Stomach smooth muscle (tissue), 2 donors: ENCODE measurements around the gene LIPH.
"Not testable (repeated sequence)": the region's sequence is repeated elsewhere in the genome, so short reads cannot be mapped to it uniquely, and the experiment has no call there.

Source experiments
- H3K27ac ChIP-seq: one replicate; pipeline ENCODE4 v1.7.0; 2013; ENCODE audit warnings: mild to moderate bottlenecking, low read length, inconsistent platforms
- H3K27me3 ChIP-seq, 2 donors: one replicate each; pipeline ENCODE4 v1.7.0; 2013; ENCODE audit warnings: low read length in 2 of 2; ENCODE audit not compliant: insufficient read depth in 2 of 2, control insufficient read depth in 1 of 2
- H3K36me3 ChIP-seq, 2 donors: one replicate each; pipeline ENCODE4 v1.7.0; 2013; ENCODE audit warnings: low read length in 2 of 2; ENCODE audit not compliant: control insufficient read depth in 2 of 2, insufficient read depth in 2 of 2
- H3K4me1 ChIP-seq: one replicate; pipeline ENCODE4 v1.7.0; 2013; ENCODE audit warnings: low read length; ENCODE audit not compliant: control insufficient read depth, insufficient read depth
- H3K4me3 ChIP-seq, 2 donors: one replicate each; pipeline ENCODE4 v1.7.0; 2013; ENCODE audit warnings: low read length in 2 of 2
- H3K9ac ChIP-seq, 2 donors: one replicate each; pipeline ENCODE4 v1.7.0; 2013; ENCODE audit warnings: low read length in 2 of 2, mild to moderate bottlenecking in 1 of 2
- H3K9me3 ChIP-seq, 2 donors: one replicate each; pipeline ENCODE4 v1.7.0; 2013; ENCODE audit warnings: low read length in 2 of 2; ENCODE audit not compliant: control insufficient read depth in 2 of 2
- donor health status: healthy.
- donor health status: Pancreatic carcinoma.

The LIPH gene

DNA sequence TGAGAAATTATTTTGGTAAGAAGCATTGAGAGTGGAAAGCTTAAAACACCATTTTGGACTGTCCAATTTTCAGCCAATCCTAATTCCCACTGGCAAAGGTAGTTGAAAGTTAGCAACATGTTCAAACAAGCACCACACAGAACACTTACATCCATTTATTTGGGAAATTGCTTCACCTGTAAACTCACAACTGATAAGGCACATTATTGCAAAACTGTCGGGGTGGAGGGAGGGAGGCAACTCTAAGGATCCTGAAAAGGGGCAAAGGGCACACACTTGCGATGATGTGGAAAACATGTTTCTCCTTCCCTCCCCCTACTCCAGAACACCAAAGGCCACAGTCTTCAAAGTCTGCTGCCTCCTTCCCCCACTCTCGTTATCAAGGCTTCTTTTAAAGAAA is 62.9 kb downstream of the LIPH start:
- Histone ChIP-seq H3K9ac (no peak overlapping the region), H3K36me3 (peaks cover 39 to 45% of the 10 kb centered on the region in 2 donors), H3K27ac (no peak overlapping the region), H3K4me1 (no peaks in the 10 kb centered on the region), H3K4me3 (no peak overlapping the region), H3K9me3 (no peaks in the 10 kb centered on the region), H3K27me3 (no peaks in the 10 kb centered on the region)

DNA sequence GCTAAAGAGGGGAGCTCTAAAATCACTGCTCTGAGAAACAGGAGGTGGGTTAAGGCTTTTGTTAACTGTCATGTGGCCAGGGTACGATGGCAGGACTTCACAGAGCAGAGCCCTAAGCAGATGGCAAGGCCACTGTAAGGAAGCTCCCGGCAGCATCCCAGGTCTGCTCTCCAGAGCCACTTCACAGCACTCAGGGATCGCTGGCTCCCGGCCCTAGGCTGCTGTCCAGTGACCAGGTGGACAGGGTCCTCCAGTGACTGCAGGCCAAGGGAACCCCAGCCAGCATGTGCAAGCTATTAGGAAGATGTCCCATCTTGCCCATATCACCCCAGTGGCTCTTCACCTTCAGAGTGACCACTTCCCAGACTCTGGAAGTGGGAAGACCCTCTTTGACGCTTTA is 63.9 kb downstream of the LIPH start:
- H3K36me3 ChIP-seq: peaks cover 31 to 37% of the 10 kb centered on the region in 2 donors
- no peaks in the 10 kb centered on the region for H3K9me3 ChIP-seq
- H3K4me3 ChIP-seq: no peak overlapping the region
- H3K27ac ChIP-seq: no peak overlapping the region
- no peaks in the 10 kb centered on the region for H3K27me3 ChIP-seq
- H3K9ac ChIP-seq: no peak overlapping the region
- H3K4me1 ChIP-seq: no peaks in the 10 kb centered on the region

- no peaks in the 10 kb centered on the region for H3K9me3 ChIP-seq
- no peak overlapping the region for H3K27ac ChIP-seq
- no peak overlapping the region for H3K9ac ChIP-seq
- no peaks in the 10 kb centered on the region for H3K4me1 ChIP-seq
- no peaks in the 10 kb centered on the region for H3K27me3 ChIP-seq
- H3K4me3 ChIP-seq: no peak overlapping the region
- peaks cover 36% of the 10 kb centered on the region in 2 donors for H3K36me3 ChIP-seq
These were observed 66.0 kb downstream of the LIPH start for GRCh38 chr3:185486394-185486793.

DNA sequence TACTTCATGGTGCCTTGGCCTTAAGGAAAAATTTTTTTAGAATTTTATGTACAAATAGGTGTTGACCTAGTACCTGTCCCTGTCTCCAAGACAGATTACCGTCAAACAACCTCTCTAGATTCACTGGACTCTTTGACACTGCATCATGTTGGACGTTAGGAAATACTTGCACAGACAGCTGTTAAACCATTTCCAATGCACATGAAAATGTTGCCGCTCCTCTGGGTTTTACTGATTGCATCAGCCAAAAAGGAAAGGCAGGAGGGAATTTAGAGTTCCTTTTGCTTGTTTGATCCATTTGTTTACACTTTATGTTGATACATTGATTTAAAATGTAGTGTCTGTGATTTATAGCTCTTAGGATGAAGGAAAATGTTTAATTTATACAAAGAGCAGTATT is 68.1 kb downstream of the LIPH start:
- H3K4me3 ChIP-seq: no peak overlapping the region
- no peak overlapping the region for H3K9ac ChIP-seq
- peaks cover 42 to 44% of the 10 kb centered on the region in 2 donors for H3K36me3 ChIP-seq
- H3K27ac ChIP-seq: no peak overlapping the region
- H3K9me3 ChIP-seq: no peaks in the 10 kb centered on the region
- H3K4me1 ChIP-seq: no peaks in the 10 kb centered on the region
- H3K27me3 ChIP-seq: no peaks in the 10 kb centered on the region

DNA sequence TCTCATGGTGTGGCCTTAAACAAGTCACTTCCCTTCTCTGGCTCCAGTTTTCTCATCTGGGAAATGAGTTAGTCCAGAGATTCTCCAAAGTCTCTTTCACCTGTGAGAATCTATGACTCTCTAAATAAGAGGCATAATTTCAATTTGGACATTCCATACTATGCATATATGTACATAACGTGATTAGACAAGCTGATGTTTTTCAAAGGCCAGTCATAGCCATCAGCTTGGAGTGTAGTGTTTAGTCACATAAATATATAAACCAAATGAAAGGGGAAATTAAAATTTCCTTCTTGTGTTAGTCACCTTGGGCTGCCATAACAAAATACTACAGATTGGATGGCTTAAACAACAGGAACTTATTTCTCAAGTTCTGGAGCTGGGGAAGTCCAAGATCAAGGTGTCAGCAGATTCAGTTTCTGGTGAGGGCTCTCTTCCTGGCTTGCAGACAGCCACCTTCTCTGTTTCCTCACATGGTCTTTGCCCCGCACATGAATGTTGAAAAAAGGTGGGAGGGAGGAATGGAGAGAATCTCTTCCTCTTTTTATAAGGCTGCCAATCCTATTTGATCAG is 72.9 kb downstream of the LIPH start:
- H3K36me3 ChIP-seq: peaks cover 28 to 29% of the 10 kb centered on the region in 2 donors
- no peak overlapping the region for H3K9ac ChIP-seq
- H3K4me3 ChIP-seq: no peak overlapping the region
- H3K9me3 ChIP-seq: no peaks in the 10 kb centered on the region
- no peak overlapping the region for H3K27ac ChIP-seq
- no peaks in the 10 kb centered on the region for H3K27me3 ChIP-seq
- no peaks in the 10 kb centered on the region for H3K4me1 ChIP-seq

DNA sequence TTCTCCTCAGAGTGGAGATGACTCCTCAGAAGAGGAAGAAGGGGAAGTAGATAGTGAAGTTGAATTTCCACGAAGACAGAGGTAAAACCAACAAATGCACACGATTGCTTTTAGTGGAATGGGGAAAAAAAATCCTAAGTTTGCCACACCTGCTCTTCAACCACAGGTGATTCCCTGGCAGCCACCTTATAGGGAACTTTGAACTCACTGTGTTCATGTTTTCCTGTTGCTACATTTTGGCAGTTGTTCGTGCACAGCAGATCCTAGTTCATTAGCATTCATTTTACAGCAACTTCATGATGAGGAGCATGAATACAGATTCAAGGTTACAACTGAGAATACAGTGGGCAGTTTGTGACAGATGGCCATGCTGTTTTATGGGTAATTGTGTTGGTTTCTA is 75.1 kb downstream of the LIPH start:
- peaks cover 29 to 30% of the 10 kb centered on the region in 2 donors for H3K36me3 ChIP-seq
- H3K4me1 ChIP-seq: no peaks in the 10 kb centered on the region

DNA sequence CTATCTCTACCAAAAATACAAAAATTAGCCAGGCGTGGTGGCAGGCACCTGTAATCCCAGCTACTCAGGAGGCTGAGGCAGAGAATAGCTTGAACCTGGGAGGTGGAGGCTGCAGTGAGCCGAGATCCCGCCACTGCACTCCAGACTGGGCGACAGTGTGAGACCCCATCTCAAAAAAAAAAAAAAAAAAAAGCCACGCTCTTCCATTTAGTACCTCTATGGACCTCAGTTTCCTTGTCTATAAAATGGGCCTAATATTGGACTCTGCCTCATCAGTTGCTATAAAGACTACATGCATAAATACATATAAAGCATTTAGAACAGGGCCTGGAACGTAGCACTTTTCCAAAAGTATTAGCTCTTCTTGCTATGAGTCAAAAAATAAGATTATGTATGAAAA is 77.5 kb downstream of the LIPH start:
- H3K4me1 ChIP-seq, H3K9me3 ChIP-seq, H3K27me3 ChIP-seq, H3K4me3 ChIP-seq, H3K9ac ChIP-seq, H3K27ac ChIP-seq: not testable (repeated sequence)
- peaks cover 17 to 23% of the 10 kb centered on the region in 2 donors for H3K36me3 ChIP-seq

More for the DNA sequence above, 75.1 kb downstream of the LIPH start:
- H3K27me3 ChIP-seq: no peaks in the 10 kb centered on the region
- H3K9ac ChIP-seq: no peak overlapping the region
- no peak overlapping the region for H3K27ac ChIP-seq
- H3K9me3 ChIP-seq: no peaks in the 10 kb centered on the region
- H3K4me3 ChIP-seq: no peak overlapping the region

DNA sequence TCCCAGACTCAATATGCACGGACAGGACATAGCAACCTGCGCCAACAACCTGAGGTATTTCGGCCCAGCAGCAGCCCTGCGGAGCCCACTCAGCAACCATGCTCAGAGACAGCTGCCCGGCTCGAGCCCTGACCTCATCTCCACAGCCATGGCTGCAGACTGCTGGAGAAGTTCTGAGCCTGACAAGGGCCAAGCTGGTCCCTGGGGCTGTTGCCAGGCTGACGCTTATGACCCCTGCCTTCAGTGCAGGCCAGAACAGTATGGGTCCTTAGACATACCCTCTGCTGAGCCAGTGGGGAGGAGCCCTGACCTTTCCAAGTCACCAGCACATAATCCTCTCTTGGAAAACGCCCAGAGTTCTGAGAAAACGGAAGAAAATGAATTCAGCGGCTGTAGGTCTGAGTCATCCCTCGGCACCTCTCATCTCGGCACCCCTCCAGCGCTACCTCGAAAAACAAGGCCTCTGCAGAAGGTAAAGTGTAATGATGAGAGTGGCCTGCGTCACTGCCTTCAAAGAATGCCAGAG is 79.0 kb downstream of the LIPH start:
- Histone ChIP-seq H3K36me3 (peaks cover 20% of the 10 kb centered on the region in 2 donors), H3K9ac (no peak overlapping the region), H3K27ac (no peak overlapping the region), H3K27me3 (no peaks in the 10 kb centered on the region), H3K4me1 (no peaks in the 10 kb centered on the region), H3K4me3 (no peak overlapping the region), H3K9me3 (no peaks in the 10 kb centered on the region)

DNA sequence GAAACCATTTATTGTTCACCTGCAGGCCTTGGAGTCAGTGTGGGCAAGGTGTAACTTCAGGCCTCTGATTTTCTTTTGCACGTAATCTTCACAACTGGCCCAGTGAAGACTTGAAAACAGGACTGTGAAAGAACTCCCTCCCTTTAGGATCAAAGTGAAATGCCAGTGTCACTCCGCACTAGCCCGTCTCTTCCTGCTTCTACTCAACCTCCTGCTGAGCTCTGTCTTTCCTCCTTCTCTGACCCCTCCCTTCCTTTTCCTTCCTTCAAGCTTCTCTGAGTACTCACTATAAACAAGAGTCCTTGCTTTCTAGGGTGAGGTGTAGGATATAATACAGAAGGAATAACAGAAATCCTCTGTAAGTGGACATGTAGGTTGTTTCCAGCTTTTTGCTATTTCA is 82.1 kb downstream of the LIPH start:
- Histone ChIP-seq H3K4me1 (no peaks in the 10 kb centered on the region), H3K4me3 (no peak overlapping the region), H3K27ac (no peak overlapping the region), H3K27me3 (no peaks in the 10 kb centered on the region), H3K36me3 (peaks cover 29 to 32% of the 10 kb centered on the region in 2 donors), H3K9me3 (no peaks in the 10 kb centered on the region), H3K9ac (no peak overlapping the region)

- Histone ChIP-seq H3K4me1 (no peaks in the 10 kb centered on the region), H3K9ac (no peak overlapping the region), H3K9me3 (no peaks in the 10 kb centered on the region), H3K36me3 (peaks cover 27 to 37% of the 10 kb centered on the region in 2 donors), H3K27me3 (no peaks in the 10 kb centered on the region), H3K4me3 (no peak overlapping the region), H3K27ac (no peak overlapping the region)
These were observed 82.8 kb downstream of the LIPH start for GRCh38 chr3:185469542-185469941.

DNA sequence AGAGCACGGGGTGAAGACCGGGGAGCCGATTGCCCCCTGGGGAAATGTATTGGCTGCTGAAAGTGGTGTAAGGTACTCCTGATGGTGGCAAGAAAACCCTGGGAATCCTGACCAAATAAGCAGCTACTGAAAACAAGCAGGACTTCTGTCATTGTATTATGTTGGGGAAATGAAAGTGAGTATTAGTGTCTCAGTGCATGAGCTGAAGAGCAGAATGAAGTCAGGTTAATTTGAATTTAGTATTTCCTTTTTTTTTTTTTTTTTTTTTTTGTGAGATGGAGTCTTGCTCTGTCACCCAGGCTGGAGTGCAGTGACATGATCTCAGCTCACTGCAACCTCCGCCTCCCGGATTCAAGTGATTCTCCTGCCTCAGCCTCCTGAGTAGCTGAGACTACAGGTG is 86.3 kb downstream of the LIPH start:
- not testable (repeated sequence) for H3K27ac ChIP-seq, H3K4me1 ChIP-seq, H3K27me3 ChIP-seq, H3K9me3 ChIP-seq, H3K9ac ChIP-seq, H3K4me3 ChIP-seq
- peaks cover 19 to 28% of the 10 kb centered on the region in 2 donors for H3K36me3 ChIP-seq
